GM21786 (cell line): Measurements from ENCODE around the gene S1PR5.
A peak's percentile ranks its signal among the peaks of the same experiment; 100 is the strongest.

ENCODE experiments used
- ATAC-seq: cut with Tn5 transposase; IDR thresholded peaks from one replicate; pipeline ENCODE4 v1.9.1; 2021; ENCODE audit not compliant: unreplicated experiment

The S1PR5 gene

DNA sequence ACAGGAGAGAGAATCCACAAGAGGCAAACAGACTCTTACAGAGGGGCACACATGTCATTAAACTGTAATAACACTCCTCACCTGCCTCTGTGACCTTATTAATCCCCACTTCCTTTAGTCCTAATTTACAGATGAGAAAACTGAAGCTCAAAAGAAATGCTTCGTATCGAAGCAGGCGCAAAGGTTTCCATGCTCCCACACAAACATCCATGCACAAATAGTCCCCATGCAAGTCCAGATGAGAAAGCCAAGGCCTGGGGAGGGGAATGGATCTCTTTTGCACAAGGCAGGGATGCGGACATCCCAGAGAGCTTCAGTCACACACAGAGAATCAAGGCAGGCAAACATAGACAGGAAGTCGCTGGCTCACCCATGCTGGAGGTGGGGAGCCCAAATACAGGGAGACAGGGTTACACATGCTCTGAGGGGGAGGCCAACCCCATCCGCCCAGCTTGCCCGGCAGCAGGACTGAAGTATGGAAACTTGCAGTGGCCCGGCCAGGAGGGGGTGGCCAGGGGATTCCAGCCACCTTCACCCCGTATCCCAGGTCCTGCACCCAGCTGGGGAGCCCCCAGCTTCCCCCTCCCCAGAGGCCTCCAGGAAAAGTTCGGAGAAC lies 468 bp downstream of the S1PR5 start:
- no peak for ATAC-seq

DNA sequence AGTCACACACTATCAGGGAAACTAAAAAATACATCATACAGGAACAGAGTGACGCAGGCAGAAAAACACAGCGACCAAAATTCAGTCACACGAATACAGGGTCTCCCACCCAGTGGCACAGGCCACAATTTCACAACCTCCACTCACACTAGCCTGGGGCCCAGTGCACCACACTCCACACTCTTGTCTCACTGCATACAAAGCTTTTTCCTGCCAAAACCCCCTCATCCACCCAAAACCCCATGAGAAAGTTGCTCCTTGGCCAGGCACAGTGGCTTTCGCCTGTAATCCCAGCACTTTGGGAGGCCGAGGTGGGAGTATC lies 1.2 kb downstream of the S1PR5 start:
- no peak for ATAC-seq

DNA sequence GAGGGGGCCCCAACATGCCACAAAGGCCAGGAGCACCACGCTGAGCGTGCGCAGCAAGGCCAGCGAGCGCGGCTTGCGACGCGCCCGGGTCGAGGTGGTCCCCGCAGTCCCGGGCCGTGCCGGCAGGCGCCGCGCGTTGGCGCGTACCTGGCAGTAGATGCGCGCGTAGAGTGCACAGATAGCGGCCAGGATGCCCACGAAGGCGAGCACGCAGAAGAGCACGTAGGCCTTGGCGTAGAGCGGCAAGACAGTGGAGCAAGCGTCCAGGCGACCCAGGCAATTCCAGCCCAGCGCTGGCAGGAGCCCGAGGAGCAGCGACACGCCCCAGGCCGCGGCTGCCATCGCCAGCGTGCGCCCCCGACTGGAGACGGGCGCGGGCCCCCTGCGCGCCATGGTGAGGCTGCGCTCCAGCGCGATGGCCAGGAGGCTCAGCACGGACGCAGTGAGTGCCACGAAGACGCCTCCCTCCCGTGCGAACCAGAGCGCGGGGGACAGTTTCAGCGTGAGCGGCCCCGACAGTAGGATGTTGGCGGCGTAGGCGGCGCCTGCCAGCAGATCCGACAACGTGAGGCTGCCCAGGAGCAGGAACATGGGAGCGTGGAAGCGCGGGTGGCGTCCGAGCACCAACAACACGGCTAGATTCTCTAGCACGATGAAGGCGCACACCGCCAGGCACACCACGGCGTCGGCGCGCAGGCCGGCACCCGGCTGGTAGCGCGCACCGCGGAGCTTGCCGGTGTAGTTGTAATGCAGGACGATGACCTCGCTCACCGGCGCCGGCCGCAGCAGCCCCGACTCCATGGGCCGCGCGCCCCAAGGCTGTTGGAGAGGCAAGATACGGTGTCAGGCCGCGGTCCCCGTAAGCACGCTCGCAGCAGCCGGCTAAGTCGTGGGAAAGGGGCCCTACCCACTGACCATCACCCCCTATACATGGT lies 2.8 kb downstream of the S1PR5 start:
- no peak for ATAC-seq

DNA sequence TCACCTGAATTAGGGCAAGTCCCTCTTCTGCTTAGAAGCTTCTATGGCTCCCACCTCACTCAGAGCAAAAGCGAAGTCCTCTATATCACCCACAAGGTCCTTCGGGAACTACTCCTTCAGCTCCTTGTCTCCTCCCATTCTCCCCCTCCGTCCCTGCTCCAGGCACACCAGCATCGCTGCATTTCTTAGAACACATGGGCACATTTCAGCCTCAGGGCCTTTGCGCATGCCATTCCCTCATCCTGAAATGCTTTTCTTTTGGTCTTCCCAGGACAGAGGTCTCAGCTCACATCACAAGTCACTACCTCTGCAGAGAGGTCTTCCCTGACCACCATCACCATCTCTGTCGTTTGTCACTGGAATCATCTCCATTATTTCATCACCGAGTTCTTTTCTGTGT lies 4.0 kb downstream of the S1PR5 start:
- no peak for ATAC-seq

DNA sequence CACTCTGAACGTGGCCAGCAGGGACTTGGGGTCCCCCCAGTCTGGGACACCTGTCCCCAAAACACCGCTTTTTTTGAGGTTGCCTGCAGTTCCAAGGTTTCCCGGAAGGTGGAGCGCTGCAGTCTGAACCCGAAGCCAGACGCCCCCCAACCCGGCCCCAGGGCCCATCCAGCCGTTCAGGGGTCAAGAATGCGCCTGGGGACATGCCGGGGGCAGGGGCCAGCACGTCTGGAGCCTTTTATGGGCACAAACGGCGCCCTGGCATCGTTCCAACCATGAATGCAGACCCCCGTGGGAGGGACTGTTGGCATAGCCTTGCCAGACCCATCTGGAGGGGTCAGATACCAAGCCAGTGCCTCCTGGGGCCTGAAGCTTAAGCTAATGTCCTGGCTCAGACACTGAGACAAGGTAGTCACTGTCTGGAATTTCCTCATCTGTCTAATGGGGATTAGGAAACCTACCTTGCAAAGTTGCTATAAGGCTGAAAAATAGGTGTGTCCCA lies 6.9 kb downstream of the S1PR5 start:
- ATAC-seq = no peak

DNA sequence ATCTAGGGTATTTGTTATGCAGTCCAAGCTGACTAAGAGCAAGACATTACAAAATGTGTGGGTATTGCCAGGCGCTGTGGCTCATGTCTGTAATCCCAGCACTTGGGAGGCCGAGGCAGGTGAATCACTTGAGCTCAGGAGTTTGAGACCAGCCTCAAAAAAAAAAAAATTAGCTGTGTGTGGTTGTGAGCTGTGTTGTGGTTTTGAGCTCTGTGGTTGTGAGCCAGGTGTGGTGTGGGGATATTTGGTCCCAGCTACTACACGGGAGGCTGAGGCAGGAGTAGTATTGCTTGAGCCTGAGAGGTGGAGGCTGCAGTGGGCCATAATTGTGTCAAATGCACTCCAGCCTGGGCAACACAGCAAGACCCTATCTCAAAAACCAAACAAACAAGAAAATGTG lies 8.5 kb downstream of the S1PR5 start:
- no peak for ATAC-seq

DNA sequence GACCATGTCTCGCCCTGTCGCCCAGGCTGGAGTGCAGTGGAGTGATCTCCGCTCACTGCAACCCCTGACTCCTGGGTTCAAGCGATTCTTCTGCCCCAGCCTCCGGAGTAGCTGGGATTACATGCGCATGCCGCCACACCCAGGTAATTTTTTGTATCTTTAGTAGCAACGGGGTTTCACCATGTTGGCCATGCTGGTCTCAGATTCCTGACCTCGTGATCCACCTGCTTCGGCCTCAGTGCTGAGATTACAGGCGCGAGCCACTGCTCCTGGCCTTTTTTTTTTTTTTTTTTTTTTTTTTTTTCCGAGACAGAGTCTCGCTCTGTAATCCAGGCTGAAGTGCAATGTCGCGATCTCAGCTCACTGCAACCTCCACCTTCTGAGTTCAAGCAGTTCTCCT lies 9.2 kb downstream of the S1PR5 start:
- no peak for ATAC-seq

DNA sequence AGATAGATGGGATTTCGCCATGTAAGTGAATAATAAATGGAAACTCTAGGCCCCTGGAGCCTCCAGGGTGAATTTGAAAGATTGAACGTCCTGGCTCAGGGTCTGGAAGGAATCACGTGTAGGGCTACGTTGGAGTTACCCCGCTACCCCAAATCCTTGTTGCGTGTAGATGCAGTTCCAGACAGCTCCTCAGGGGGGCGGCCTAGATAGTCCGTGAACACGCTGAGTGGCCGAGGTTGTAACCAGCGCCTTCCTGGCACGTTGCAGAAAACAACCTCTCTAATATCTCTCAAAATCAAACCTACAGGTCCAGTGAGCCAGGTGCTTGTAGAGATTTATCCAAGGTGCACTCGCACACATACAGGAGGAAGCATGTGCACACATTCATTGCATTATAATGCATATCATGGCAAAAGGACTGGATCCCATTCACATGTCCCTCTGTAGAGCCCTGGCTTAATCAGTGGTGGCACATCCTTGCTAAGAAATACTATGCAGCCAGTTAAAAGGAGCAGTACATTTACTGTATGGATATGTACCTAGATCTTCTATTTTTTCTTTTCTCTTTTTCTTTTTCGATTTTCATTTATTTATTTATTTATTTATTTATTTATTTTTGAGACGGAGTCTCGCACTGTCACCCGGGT lies 11.5 kb downstream of the S1PR5 start:
- no peak for ATAC-seq

DNA sequence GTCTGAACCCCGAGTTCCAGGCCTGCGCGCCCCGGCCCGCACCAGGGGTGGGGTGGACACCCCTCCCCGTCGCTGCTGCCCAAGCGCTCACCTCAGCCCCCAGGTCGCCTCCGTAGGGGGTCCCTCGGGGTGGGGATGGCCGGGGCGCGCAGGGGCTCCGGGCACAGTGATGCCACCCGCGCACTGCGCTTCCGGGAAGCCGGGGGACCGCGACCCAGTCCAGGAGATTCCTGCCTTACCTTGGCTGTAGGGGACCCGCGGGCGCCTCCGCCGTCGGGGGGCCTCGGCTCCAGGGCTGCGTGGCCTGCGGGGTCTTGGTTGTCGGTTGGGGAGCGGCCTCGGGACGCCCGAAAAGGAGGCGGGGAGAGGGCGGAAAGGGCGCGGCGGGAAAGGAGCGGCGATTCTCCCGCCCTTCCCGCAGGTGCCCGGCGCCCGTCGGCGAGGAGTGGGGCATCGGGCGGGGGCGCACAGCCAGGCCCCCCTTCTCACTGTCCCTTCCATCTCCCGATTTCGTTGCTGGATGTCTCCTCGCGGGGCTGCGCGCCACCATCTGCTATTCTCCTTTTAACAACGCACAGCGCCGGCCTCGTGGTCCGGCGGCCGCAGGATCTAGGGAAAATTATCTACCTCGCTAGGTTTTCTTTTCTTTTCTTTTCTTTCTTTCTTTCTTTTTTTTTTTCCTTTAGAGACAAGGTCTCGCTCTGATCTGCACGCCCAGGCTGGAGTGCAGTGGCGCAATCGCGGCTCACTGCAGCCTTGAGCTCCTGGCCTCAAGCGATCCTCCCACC lies 14.1 kb downstream of the S1PR5 start, which contains the start of gene KEAP1:
Gene KEAP1 (minus strand): TSS at position 355 of the 788 bp plus-strand sequence. CDS start 3,323 bp downstream, outside the sequence.
- ATAC-seq = peak; percentile 18

DNA sequence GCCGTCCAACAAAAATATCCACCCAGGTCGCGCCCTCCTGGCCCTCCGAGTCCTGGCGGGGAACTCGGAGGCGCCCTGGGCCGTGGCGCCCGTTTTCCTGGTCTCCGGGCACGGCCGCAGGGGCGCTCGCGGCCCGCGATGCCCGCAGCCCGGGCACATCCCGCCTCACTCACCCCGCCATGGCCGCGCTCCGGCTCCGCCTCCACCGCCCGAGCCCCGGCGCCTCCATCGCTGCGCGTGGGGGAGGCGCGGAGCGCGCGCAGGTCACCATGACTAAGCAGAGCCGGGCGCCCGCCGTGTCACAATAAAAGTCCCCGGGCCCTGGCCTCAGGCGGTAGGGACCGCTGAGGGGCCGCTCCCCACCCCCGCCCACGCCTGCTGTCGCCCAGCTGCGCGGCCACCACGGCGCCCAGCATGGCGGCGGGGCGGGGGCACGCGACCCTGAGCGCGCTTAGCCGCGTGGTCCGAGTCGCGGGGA lies 14.7 kb downstream of the S1PR5 start:
- peak; percentile 82 for ATAC-seq

DNA sequence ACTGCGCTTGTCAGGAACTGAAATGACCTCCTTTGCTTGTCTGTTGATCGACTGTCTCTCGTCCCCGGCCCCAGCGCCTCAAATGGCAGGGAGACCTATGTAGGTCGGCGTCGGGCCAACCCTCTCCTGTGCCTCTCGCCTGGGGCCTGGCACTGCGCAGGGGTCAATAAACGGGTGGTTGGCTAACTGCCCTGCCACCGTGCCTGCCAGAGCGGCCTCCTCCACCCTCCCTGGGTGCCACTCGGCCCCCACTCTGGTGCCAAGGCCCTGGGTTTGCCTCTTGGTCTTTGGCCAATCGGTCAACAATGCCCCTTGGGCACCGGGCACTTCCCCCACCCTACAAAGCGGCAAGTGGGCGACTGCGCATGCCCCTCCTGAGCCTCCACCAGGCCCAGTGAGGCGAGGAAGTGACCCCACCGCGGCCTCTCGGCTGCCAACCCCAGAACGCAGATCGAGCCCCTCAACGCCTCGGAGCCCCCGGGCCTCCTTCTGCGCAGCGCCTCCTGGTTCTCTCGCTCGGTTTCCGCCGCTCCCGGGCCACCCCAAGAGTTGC lies 15.2 kb downstream of the S1PR5 start:
- ATAC-seq = peak; percentile 37

DNA sequence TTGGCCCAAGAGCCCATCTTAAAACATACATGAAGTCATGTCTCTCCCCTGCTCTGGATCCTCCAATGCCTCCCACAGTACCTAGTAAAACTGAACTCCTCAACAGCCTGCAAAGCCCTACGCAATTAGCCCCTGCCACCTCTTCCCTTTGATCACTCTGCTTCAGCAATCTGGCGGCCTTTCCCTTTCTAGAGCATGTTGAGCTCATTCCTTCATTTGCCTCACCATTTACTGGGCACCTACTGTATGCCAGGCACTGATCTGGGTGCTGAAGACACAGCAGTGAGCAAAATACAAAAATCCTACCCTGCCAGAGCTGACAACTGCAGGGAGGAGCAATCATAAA lies 17.0 kb downstream of the S1PR5 start:
- no peak for ATAC-seq

DNA sequence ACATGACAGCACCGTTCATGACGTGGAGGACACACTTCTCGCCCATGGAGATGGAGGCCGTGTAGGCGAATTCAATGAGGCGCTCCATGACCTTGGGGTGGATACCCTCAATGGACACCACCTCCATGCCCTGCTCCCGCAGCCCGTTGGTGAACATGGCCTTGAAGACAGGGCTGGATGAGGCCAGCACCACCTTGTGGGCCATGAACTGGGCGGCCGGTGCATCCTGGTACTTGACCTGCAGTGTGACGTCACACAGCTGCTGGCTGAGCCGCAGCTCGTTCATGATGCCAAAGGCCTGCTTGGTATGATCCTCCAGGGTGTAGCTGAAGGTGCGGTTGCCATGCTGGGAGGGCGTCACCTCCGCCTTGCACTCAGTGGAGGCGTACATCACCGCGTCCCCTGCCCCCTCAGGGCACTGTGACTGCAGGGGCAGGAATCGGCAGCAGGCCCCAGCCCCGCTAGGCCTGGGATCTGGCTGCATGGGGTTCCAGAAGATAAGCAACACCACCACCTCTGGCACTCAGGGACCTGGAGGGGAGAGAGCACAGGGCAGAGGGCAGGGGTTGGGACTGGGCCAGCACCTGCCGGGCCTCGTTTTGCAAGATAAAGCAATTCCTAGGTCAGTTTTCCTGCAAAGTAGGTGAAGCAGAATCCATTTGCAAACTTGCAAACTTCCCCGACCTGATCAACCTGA lies 17.5 kb downstream of the S1PR5 start:
- no peak for ATAC-seq

DNA sequence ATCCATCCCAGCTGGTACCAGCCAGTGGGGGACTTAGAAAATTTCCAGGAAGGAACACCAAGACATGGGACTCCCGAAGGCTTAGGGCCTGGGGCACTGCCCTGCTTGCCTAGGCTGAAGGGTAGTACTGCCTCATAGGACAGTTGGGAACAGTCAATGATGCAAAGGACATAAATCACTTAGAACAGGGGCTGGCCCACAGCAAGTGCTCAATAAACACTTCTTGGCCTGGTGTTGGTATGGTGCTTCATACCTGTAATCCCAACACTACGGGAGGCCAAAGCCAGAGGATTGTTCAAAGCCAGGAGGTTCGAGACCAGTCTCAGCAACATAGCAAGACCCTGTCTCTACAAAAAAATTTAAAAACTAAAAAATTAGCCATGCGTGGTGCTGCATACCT lies 19.9 kb downstream of the S1PR5 start:
- no peak for ATAC-seq

DNA sequence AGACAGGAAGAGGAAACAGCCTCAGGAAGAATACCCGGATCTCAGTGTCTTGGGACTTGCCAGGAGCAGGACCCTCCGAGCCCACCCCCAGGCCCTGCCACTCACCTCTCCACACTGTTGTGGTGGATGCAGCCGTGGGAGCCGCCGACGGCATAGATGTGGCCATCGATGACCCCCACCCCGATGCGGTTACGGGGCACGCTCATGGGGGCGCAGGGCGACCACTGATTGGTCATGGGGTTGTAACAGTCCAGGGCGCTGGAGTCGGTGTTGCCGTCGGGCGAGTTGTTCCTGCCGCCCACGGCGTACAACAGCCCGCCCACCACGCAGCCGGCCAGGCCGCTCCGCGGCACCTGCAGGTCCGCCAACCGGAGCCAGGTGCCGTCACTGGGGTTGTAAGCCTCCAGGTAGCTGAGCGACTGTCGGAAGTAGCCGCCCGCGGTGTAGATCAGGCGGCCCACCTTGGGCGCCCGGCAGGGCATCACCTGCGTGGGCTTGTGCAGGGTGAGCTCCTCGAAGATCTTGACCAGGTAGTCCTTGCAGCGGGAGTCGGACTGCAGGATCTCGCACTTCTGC lies 25.7 kb downstream of the S1PR5 start:
- no peak for ATAC-seq

DNA sequence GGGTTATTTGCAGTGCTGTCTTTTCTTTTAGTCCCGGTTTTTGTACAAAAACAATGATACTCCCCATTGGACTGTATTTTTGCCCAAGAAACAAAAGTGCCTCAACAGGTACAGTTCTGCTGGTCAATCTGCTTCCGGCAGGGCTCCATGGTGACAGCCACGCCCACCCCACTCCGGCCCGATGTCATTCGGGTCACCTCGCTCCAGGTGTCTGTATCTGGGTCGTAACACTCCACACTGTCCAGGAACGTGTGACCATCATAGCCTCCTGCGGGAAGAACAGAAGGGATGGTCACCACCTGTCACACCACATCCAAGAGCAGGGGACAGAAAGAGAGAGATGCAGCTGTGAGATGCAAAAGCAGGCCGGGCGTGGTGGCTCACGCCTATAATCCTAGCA lies 30.7 kb downstream of the S1PR5 start:
- no peak for ATAC-seq

DNA sequence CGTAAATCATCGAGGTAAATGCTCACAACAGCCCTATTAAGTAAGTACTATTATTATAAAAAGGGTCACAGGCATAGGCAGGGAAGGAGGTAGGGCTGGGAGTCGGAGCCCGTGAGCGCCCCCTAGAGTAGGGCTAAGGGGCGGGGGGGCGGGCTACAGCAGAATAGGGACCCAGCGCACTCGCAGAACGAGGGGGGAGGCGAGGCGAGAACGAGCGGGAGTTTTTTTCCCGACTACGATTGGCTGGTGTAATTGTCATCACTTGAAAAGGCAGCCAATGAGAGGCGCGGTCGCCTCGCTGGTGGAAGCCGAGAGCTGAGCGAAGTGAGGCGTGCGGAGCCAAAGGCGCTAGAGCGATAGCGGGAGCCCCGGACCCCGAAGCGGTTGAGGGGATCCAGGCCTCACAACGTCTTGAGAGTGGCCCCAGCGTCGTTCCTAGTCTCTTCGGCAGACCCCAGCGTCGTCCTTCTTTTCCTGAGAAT lies 38.3 kb downstream of the S1PR5 start:
- no peak for ATAC-seq

DNA sequence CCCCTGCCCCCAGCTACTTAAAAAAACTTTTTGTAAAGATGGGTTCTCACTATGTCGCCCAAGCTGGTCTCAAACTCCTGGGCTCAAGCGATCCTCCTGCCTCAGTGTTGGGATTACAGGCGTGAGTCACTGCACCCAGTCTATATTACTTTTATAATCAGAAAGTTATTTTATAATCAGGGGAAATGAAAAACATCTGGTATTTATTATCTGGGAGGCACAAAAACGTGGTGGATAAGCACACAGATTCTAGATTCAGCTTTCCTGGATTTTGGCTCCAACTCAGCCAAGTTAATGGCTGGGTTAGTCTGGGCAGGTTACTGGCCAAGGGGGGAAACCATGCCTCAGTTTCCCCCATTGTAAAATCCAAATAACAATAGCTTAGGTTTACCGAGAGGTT lies 38.8 kb downstream of the S1PR5 start:
- ATAC-seq = no peak

DNA sequence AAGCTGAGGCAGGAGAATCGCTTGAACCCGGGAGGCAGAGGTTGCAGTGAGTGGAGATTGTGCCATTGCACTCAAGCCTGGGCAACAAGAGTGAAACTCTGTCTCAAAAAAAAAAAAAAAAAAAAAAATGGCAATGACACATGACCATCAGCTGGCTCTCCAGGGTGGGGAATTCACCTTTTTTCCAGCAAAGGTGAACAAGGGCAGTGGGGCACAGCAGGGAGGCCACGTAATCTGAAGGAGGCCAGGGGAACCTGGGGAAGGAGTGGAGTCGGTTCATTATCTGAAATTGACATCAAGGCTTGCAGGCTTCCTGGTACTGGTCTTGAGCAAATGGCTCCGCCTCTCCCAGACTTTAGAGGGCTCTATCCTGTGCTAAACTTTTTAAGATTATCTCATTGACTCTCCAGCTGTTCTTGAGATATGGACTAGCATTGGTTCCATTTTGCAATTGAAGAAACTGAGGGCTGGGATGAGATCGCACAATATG lies 42.2 kb downstream of the S1PR5 start:
- no peak for ATAC-seq
